NCI-H524 treated with DMSO at 0.1 percent for 48 hours (cell line): ENCODE results near the gene ZBTB47.

ENCODE experiments used
- DNase-seq: peaks from one replicate; lab custom pipeline; 2025; lab: John Stamatoyannopoulos, UW

The ZBTB47 gene

GRCh38 chr3:42665050-42665878 is 11.8 kb downstream of the ZBTB47 start:
- DNase-seq, result no peak

- DNase-seq, result no peak
Observed at GRCh38 chr3:42666022-42666421, 12.5 kb downstream of the ZBTB47 start.

- DNase-seq, result no peak
Observed at GRCh38 chr3:42666577-42666998, 13.1 kb downstream of the ZBTB47 start.

- no peak for DNase-seq
Observed at GRCh38 chr3:42667096-42667522, 13.6 kb downstream of the ZBTB47 start.

- peak; percentile 92 for DNase-seq
Observed at GRCh38 chr3:42667523-42668412, 14.3 kb downstream of the ZBTB47 start.

- no peak for DNase-seq
Observed at GRCh38 chr3:42668413-42668760, 14.9 kb downstream of the ZBTB47 start.

GRCh38 chr3:42668793-42669217 is 15.3 kb downstream of the ZBTB47 start:
- DNase-seq, result no peak

GRCh38 chr3:42670051-42670576 is 16.6 kb downstream of the ZBTB47 start:
- DNase-seq, result no peak

- no peak for DNase-seq
Observed at GRCh38 chr3:42670670-42671069, 17.2 kb downstream of the ZBTB47 start.

- DNase-seq, result no peak
Observed at GRCh38 chr3:42672515-42672914, 19.0 kb downstream of the ZBTB47 start.

GRCh38 chr3:42673082-42673481 is 19.6 kb downstream of the ZBTB47 start:
- no peak for DNase-seq

- DNase-seq, result no peak
Observed at GRCh38 chr3:42674146-42674545, 20.6 kb downstream of the ZBTB47 start.

- no peak for DNase-seq
Observed at GRCh38 chr3:42675909-42676308, 22.4 kb downstream of the ZBTB47 start.

GRCh38 chr3:42678447-42678846 is 24.9 kb downstream of the ZBTB47 start:
- DNase-seq, result no peak

GRCh38 chr3:42680271-42680670 is 26.8 kb downstream of the ZBTB47 start:
- no peak for DNase-seq

GRCh38 chr3:42680806-42681205 is 27.3 kb downstream of the ZBTB47 start:
- no peak for DNase-seq

- DNase-seq, result no peak
Observed at GRCh38 chr3:42681361-42682038, 28.0 kb downstream of the ZBTB47 start.

- no peak for DNase-seq
Observed at GRCh38 chr3:42682301-42683070, 29.0 kb downstream of the ZBTB47 start.

- no peak for DNase-seq
Observed at GRCh38 chr3:42683875-42684598, 30.5 kb downstream of the ZBTB47 start.

- DNase-seq, result no peak
Observed at GRCh38 chr3:42684632-42685362, 31.3 kb downstream of the ZBTB47 start.
